GM15510 (cell line): ENCODE results near the gene FHIT.

Experiments used
- POLR2A ChIP-seq: IDR thresholded peaks from 3 replicates; pipeline ENCODE4 v1.6.1; 2011; ENCODE audit warnings: borderline replicate concordance; ENCODE audit not compliant: insufficient read length; ENCODE audit errors: extremely low read depth

Gene FHIT

DNA sequence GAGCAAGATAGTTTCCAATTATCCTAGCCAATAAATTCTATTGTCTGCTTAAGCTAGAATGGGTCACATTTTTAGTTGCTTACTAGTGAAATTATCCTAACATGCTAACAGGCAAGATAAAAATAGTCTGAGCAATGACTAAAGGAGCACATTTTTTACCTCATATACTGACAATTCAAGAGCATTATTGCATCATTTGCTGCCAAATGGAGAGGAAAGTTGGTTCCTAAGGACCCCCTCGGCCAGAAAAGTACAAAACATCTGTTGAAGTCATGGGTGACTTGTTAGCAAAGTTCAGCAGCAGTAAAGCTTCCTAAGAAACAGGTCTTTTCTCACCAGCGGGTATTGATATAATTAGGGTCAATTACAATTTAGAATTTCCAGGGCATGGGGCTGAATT is 1001.0 kb downstream of the FHIT start:
- no peak for TF ChIP-seq POLR2A

DNA sequence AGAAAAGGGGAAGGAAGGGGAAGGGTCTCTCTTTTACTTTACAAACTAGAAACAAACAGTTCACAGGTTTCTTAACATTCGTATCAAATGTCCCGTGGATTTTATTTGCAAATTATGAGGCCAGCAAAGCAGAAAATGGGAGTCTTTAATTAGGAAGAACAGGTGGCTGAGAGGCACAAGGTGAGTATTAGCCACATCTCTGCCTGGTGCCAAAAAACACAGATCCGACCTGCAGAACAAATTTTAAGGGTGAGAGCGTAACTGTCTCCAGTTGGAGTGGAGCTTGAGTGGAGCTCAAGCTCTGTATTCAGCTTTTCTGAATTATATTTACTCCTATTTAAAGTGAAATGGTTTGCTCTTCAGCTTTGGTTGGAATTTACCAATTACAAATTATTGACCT is 1004.9 kb downstream of the FHIT start:
- no peak for TF ChIP-seq POLR2A

DNA sequence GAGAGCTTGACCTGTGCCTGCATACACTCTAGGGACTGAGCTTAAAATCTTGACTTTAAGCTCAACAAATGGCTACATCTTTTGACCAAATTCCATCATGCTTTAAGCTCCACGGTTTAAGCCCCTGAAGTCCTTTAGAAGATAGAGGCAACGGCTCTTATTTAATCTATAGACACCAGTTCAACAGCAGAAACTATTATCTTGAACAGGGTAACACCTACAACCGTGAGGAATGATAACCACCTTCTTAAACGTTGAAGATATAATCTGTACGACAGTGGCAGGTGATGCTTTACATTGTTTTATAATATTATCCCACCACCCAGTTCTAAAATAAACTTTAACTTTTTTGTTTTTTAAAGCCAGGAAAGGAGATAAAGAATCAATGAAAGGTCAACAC is 1007.8 kb downstream of the FHIT start:
- no peak for TF ChIP-seq POLR2A

DNA sequence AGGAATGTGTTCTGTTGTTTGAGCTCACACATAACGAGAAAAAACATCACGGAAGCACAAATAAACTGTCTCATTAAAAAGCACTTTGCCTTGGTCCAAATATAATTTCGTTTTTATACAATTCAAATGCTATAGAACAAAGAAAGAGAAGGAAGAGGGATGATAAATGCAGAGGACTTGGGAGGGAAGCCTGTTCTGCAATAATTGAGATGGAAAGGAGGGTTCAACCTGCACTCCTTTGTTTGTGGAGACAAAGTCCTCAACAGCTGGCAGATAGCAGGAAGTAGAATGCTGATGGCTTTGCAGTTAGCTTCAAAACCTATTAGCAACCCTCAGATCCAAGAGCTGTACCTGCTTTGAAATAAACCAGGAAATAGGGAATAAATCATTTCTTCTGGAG is 1010.8 kb downstream of the FHIT start:
- no peak for TF ChIP-seq POLR2A

DNA sequence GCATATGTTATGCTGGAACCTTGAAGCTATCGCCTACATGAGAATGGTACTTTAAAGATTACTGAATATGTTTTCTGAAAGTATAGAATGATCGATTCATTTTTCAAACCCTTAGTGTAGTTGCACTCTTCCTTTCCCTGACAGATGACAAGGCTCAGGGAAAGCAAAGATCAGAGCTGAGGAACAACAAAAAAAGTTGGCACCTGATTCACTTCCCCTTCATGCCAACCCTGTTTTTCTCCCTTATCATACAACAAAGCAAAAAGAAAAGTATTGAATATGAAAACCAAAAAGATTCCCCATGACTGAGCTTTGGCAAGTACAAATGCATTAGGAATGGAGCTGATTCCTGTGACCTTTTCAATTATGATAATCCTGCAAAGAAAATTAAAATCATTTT is 1012.7 kb downstream of the FHIT start:
- no peak for TF ChIP-seq POLR2A

DNA sequence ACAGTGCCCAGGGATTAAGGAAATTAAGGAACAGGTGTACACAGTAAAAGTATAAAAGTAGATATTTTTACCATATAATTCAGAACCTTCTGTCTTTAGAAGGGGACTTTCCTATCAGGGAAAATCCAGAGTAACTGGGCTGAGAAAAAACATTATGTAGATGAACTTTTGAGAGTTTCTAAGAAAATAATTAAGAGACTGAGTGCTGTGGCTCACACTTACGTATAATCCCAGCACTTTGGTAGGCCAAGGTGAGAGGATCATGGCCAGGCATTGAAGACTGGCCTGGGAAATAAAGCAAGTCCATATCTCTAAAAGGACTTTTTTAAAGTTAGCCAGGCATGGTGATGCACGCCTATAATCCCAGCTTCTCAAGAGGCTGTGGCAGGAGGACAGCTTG is 1021.8 kb downstream of the FHIT start:
- TF ChIP-seq POLR2A: no peak

DNA sequence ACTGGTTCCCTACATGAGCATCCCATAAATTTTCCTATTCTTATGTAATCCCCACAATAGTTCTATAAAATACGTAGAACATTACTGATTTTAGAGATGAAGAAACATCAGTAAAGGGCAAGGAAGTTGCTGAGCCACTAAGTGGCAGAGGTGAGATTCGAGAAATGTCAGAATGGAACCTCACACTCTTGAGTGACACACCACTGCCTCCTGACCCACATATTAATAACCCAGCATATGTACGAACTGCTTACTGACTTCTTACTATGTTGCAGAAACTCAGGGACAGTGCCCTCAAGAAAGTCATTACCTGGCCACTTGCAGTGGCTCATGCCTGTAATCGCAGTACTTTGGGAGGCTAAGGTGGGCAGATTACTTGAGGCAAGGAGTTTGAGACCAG is 1022.4 kb downstream of the FHIT start:
- no peak for TF ChIP-seq POLR2A

DNA sequence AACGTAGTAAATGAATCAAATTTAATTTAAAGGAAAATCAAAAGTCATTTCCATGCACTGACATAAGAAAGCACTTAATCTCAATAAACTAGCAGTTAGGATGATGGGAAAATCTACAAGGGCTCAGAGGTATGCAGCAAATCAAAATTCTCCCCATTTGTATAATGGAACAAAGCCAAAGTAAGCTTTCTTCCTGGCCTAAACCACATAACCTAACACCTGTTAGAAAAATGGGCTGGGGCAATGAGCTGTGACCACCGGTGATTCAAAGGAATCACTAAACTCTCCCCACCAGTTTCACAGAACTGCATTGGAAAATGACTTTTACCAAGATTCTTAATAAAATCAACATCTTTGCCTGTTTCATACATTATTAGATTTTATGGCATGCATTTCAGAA is 1024.3 kb downstream of the FHIT start:
- TF ChIP-seq POLR2A: no peak

DNA sequence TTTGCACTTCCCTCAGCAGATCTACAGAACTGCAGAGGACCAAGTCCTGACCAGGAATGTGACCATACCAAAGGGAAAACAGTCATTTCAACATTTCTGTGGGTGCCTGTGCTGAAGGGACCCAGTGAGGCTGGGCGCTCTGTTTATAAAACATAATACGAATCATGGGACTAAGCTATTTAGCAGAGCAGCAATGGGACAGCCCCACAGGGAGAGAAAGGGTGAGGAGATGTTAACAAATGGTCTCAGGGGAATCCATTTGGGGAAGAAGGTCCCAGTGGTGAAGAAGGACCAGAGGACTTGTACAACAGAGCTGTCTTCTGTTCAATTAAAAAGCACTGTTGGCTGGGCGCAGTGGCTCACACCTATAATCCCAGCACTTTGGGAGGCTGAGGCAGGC is 1025.4 kb downstream of the FHIT start:
- TF ChIP-seq POLR2A: no peak

DNA sequence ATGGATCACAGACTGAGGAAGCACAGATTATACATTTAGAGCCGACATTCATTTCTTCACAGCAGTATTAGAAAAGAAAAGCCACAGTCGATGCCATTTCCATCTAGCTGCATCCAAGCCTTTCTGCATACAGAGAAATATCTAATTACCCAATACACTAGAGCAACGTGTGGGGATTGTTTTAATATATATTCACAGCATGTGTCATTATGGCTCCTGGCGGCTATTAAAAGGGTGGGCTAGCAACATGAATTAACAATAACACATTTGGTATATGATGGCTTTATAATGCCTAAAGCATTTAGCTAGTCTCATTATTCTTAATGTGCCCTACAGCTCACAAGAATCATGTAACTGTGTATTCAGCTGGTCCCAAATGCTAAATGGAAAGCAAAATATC is 1030.5 kb downstream of the FHIT start:
- TF ChIP-seq POLR2A: no peak

DNA sequence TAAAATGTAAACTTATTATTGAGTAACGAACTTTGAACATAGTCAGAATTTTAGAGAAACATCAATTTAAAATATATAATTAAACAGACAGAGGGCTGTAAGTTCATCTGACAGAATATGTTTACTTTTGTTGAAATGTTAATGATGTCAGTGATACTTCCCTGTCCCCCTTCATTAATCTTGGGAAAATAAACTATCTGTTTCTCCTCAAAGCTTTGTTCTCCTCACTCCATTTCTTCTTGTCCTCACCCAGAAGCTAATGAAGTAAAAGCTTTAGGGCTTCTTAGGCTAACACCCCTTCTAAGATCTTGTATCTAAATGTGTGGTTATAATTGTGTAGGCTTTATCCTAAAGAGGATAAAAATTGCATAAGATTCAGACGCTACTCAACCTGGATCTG is 1031.8 kb downstream of the FHIT start:
- TF ChIP-seq POLR2A: no peak

DNA sequence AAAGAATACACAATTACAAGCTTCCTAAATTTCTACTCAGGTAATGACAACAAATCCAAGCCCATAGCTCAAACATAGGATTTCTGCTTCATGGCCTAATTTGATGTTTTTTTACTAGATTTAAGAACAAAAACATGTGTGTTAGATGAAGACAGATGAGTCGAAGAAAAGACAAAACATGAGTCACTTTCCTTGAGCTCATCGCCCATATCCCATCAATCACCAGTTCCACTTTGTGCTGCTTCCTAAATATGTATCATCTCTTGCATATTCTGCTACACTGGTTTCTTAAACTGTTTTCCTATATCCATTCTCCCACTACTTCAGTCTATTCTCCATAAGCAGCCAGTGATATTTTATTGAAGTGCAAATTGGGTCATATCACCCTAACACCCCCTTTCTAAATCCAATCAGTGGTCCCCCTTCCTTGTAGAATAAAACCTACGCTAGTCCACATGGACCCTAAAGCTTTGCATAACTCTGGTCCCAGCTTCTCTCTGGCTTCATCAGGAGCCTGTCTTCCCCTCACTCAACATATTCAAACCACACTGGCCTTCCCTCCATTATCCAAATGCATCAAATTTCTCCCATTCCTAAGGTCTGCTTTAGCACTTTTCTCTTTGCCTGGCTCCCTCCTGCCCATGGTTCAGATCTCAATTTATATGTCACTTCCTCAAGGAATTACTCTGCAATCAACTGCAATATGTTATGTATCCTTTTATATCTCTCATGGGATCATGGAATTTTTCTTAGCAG is 1033.9 kb downstream of the FHIT start:
- no peak for TF ChIP-seq POLR2A

DNA sequence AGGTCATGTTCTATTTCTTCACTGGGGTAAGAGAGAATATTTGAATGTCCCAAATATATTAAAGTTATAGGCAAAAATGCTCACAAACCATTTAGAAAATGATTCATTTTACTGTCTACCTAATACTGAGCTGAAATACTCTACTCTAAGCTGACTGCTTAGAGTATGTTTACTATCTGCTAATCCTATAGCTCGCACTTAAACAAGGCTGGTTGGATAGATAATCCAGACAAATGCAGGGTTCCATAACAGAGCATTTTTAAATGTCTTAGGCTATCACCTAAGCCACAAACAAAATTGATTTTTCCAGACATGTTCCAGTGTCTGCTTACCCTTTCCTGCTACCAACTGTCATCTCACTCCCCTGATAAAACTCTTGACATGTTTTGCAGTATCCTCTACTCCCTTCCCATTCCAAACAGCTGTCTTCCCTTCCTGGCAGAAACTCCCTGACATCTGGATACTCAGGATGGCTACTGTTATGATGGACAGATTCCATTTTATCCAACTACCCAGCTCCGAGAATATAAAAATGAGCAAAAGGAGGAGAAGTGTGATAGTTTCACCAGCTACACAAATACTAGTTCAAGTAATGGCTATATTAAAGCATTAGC is 1034.7 kb downstream of the FHIT start:
- TF ChIP-seq POLR2A: no peak

DNA sequence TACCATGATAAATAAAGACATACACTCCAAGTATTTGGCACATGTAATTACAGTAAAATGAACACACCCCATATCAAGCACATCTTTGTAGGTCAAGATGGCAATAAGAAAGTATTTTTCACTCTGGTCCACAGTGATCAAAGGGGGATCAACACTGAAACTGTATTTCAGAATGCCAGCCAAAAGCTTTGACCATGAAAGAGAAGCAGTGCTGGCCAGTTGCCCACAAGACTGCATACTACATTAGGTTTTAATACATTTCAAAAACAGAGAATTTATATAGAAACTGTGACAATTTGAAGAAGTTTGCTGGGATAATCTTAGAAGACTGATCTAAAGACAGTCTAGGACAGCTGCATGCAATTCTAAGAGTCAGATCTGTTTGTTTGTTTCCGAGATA is 1035.3 kb downstream of the FHIT start:
- no peak for TF ChIP-seq POLR2A

DNA sequence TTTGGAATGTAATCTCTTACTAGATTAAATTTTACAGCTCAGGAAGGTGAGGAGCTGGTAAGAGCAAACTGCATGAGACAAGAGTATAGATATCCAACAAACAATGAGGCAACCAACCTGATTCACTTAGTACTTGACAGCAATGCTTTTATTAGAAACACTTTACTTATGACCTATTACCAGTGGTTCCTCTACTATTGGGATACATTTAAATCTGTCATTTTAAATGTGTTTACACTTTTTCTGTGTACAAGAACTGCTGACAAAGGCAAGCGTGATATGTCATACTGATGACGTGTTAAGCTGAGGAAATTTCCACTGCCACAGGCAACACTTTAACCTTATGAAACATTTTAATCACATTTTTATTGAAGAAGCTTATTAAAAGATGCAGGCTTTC is 1043.3 kb downstream of the FHIT start:
- TF ChIP-seq POLR2A: no peak

DNA sequence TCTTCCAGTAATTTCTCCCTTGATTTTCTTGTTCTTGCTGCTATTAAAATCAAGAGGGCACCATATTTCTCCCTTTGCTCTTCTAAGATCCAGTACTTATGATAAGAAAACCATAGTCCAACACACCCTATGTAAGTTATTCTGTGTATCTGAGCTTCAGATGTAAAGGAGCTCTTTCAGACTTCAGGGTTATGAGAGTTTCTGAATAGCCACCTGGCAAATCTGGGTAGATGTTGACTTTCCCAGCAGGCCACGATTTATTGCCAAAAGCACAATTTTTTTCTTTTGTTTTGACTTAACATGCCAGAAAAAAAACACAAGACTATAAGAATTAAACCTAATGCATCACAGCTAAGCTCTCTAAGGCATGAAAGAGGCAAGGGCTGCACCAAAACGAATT is 1045.0 kb downstream of the FHIT start:
- no peak for TF ChIP-seq POLR2A
